NCI-H345 (cell line): ENCODE measurements around the gene DMRT2.

Experiments used
- DNase-seq: peaks from one replicate; lab custom pipeline; 2025; lab: John Stamatoyannopoulos, UW

Gene DMRT2

GRCh38 chr9:1047591-1048230 is 2.4 kb upstream of the DMRT2 start:
- no peak for DNase-seq

GRCh38 chr9:1048231-1048619 is 1.9 kb upstream of the DMRT2 start:
- DNase-seq = no peak

GRCh38 chr9:1048811-1049210 is 1.3 kb upstream of the DMRT2 start:
- DNase-seq = no peak

GRCh38 chr9:1049641-1050040 is 516 bp upstream of the DMRT2 start:
- peak; percentile 47 for DNase-seq

GRCh38 chr9:1051210-1051583 is 1.0 kb downstream of the DMRT2 start:
- DNase-seq = no peak

GRCh38 chr9:1051584-1052275 is 1.6 kb downstream of the DMRT2 start:
- peak; percentile 64 for DNase-seq

- DNase-seq = no peak
Measured at GRCh38 chr9:1052365-1053281, 2.5 kb downstream of the DMRT2 start.

GRCh38 chr9:1053282-1053621 is 3.1 kb downstream of the DMRT2 start:
- no peak for DNase-seq

GRCh38 chr9:1053986-1054425 is 3.8 kb downstream of the DMRT2 start:
- no peak for DNase-seq

GRCh38 chr9:1055166-1055565 is 5.0 kb downstream of the DMRT2 start:
- no peak for DNase-seq

GRCh38 chr9:1057910-1058309 is 7.8 kb downstream of the DMRT2 start:
- DNase-seq = no peak

- no peak for DNase-seq
Measured at GRCh38 chr9:1058826-1059487, 8.8 kb downstream of the DMRT2 start.

GRCh38 chr9:1065130-1065529 is 15.0 kb downstream of the DMRT2 start:
- no peak for DNase-seq

- no peak for DNase-seq
Measured at GRCh38 chr9:1070692-1071091, 20.5 kb downstream of the DMRT2 start.

- peak; percentile 76 for DNase-seq
Measured at GRCh38 chr9:1071730-1072129, 21.6 kb downstream of the DMRT2 start.

GRCh38 chr9:1073497-1073896 is 23.3 kb downstream of the DMRT2 start:
- no peak for DNase-seq

- DNase-seq = no peak
Measured at GRCh38 chr9:1077616-1078015, 27.5 kb downstream of the DMRT2 start.

GRCh38 chr9:1083325-1083913 is 33.3 kb downstream of the DMRT2 start:
- peak; percentile 80 for DNase-seq

GRCh38 chr9:1085086-1085485 is 34.9 kb downstream of the DMRT2 start:
- no peak for DNase-seq

- no peak for DNase-seq
Measured at GRCh38 chr9:1086517-1086916, 36.4 kb downstream of the DMRT2 start.

GRCh38 chr9:1087120-1087881 is 37.1 kb downstream of the DMRT2 start:
- DNase-seq = no peak
